Esophagus squamous epithelium (tissue), 5 donors: Measurements from ENCODE around the gene PRIMPOL. TPM values are rescaled to one million over a fixed set of nuclear protein-coding genes. Genes with fewer than 3 reads are reported as not detected.
A peak's percentile ranks its signal among the peaks of the same experiment; 100 is the strongest.
"Not testable (repeated sequence)": the region's sequence is repeated elsewhere in the genome, so short reads cannot be mapped to it uniquely, and the experiment has no call there.

ENCODE experiments used
- DNase-seq: peaks from one replicate; lab custom pipeline; 2025; lab: John Stamatoyannopoulos, UW
- H3K27ac ChIP-seq, 4 donors: fragments of 200-600 bp; sonication (generic); one replicate each; pipeline ENCODE4 v1.5.1; 2016 to 2019; ENCODE audit warnings: mild to moderate bottlenecking in 1 of 4
- H3K27me3 ChIP-seq, 4 donors: fragments of 200-600 bp; sonication (generic); 1 replicate in 3 of 4; 2 replicates in 1 of 4; pipeline versions ENCODE4 v1.5.1 to v1.6.0; 2017 to 2021; ENCODE audit warnings: antibody characterized with exemption in 1 of 4
- H3K36me3 ChIP-seq, 3 donors: fragments of 200-600 bp; sonication (generic); one replicate each; pipeline ENCODE4 v1.5.1; 2016 to 2019
- H3K4me1 ChIP-seq, 3 donors: fragments of 200-600 bp; sonication (generic); one replicate each; pipeline ENCODE4 v1.5.1; 2017 to 2019
- H3K4me3 ChIP-seq, 4 donors: fragments of 200-600 bp; sonication (generic); 1 replicate in 3 of 4; 2 replicates in 1 of 4; pipeline ENCODE4 v1.5.1; 2016 to 2019; ENCODE audit warnings: mild to moderate bottlenecking in 2 of 4, moderate library complexity in 1 of 4
- H3K9me3 ChIP-seq, 3 donors: fragments of 200-600 bp; sonication (generic); one replicate each; pipeline ENCODE4 v1.5.1; 2016 to 2019
- POLR2A ChIP-seq, 4 donors: fragments of 450-650 bp; IDR thresholded peaks; one replicate each; pipeline ENCODE4 v1.6.1; 2017; ENCODE audit warnings: antibody characterized with exemption in 4 of 4, mild to moderate bottlenecking in 4 of 4, moderate library complexity in 3 of 4
- WGBS, 2 donors: methylation state at CpG; one replicate each; pipeline ENCODE4 v1.1.5; 2018; 5-methylcytosine and 5-hydroxymethylcytosine counted together
- intact Hi-C: fragments of 100-400 bp; cut with DNase I; formaldehyde crosslinking; loops from one replicate; pipeline ENCODE4 v1.15.0; 2022
- total RNA-seq, 4 donors: library from RNA; depleted of rRNA; stranded (reverse); fragments of >200 nt; gene quantifications; one replicate each; pipeline ENCODE4 v1.1.0, GENCODE V29; 2016
- TF ChIP-seq, protein P1 (sequence below), 6 experiments: fragments of 450-650 bp in 4 of 6; fragments of 200-600 bp in 2 of 6; sonication (generic) in 2 of 6; IDR thresholded peaks; one replicate each; pipeline ENCODE4 v1.5.1; 2016 to 2019; ENCODE audit warnings: antibody characterized with exemption in 6 of 6, mild to moderate bottlenecking in 4 of 6, moderate library complexity in 4 of 6
- donor health status: DM: yes; HTN: yes; CAD: no.

The PRIMPOL gene
- total RNA-seq, 4 donors from 2014 or later, result 4.5 to 15.6 (median 10.8) TPM

DNA sequence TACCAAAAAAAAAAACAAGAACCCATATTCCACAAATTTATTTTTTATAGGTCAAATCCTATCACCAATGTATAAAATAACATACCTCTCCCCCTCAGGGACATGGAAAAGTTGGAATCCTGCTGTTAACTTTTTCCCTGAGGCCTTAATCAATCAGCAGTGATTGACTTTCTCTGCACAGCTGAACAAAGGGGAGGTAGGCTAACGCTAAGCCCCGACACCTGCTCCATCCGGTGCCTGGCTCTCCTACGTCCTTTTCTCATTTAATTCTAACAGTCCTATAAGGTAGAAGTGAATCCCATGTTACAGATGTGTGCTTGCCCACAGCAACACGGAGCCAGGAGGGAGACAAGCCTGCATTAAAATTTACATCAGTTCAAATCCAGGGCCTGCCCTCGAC is 81.5 kb downstream of the PRIMPOL start:
- H3K27me3 ChIP-seq, result no peaks in the 10 kb centered on the region
- WGBS, 2 donors, result 80 to 89% methylated on average over 6 of the region's 6 CpGs
- H3K4me1 ChIP-seq, result peaks cover 3 to 63% (median 11%) of the 10 kb centered on the region in 3 donors
- TF ChIP-seq, protein P1, sequence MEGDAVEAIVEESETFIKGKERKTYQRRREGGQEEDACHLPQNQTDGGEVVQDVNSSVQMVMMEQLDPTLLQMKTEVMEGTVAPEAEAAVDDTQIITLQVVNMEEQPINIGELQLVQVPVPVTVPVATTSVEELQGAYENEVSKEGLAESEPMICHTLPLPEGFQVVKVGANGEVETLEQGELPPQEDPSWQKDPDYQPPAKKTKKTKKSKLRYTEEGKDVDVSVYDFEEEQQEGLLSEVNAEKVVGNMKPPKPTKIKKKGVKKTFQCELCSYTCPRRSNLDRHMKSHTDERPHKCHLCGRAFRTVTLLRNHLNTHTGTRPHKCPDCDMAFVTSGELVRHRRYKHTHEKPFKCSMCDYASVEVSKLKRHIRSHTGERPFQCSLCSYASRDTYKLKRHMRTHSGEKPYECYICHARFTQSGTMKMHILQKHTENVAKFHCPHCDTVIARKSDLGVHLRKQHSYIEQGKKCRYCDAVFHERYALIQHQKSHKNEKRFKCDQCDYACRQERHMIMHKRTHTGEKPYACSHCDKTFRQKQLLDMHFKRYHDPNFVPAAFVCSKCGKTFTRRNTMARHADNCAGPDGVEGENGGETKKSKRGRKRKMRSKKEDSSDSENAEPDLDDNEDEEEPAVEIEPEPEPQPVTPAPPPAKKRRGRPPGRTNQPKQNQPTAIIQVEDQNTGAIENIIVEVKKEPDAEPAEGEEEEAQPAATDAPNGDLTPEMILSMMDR (IDR thresholded peaks at IDR 0.05), result no peak
- no peaks in the 10 kb centered on the region for H3K9me3 ChIP-seq
- DNase-seq, result no peak
- H3K4me3 ChIP-seq, result no peak overlapping the region
- intact Hi-C loops, result no loop called here
- H3K36me3 ChIP-seq, result peaks cover 0 to 16% (median 0%) of the 10 kb centered on the region in 3 donors
- peak overlapping the region in 3 of 4 donors; percentile 2 to 96 (median 90) for H3K27ac ChIP-seq

DNA sequence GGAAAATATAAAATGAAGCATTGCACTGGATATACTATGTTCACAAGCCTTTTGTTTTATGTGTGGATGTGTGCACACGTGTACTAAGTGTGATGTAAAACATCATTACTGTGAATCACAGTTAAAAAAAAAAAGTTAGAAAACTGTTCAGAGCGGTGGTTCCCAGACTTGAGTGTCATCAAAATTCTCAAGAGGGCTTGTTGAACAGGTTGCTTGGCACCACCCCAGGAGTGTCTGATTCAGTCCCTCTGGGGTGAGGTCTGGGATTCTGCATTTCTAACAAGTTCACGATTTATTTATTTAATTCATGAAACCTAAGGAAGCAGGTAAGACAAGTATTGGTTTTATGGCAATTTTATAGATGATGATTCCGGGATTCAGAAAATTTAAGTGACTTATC is 82.6 kb downstream of the PRIMPOL start:
- H3K27ac ChIP-seq, result peak overlapping the region; percentile 55 to 96 (median 92)
- H3K4me3 ChIP-seq, result peak overlapping the region in 3 of 4 donors; percentile 71 to 96 (median 89)
- H3K27me3 ChIP-seq, result no peaks in the 10 kb centered on the region
- H3K36me3 ChIP-seq, result peaks cover 0 to 13% (median 0%) of the 10 kb centered on the region in 3 donors
- no peak for DNase-seq
- H3K4me1 ChIP-seq, result peaks cover 3 to 63% (median 11%) of the 10 kb centered on the region in 3 donors
- intact Hi-C loops, result no loop called here
- TF ChIP-seq, protein P1 (IDR thresholded peaks at IDR 0.05), result no peak
- no peak for TF ChIP-seq POLR2A (IDR thresholded peaks at IDR 0.05)
- WGBS, 2 donors, result 28 to 31% methylated on average over 4 of the region's 4 CpGs
- H3K9me3 ChIP-seq, result no peaks in the 10 kb centered on the region

DNA sequence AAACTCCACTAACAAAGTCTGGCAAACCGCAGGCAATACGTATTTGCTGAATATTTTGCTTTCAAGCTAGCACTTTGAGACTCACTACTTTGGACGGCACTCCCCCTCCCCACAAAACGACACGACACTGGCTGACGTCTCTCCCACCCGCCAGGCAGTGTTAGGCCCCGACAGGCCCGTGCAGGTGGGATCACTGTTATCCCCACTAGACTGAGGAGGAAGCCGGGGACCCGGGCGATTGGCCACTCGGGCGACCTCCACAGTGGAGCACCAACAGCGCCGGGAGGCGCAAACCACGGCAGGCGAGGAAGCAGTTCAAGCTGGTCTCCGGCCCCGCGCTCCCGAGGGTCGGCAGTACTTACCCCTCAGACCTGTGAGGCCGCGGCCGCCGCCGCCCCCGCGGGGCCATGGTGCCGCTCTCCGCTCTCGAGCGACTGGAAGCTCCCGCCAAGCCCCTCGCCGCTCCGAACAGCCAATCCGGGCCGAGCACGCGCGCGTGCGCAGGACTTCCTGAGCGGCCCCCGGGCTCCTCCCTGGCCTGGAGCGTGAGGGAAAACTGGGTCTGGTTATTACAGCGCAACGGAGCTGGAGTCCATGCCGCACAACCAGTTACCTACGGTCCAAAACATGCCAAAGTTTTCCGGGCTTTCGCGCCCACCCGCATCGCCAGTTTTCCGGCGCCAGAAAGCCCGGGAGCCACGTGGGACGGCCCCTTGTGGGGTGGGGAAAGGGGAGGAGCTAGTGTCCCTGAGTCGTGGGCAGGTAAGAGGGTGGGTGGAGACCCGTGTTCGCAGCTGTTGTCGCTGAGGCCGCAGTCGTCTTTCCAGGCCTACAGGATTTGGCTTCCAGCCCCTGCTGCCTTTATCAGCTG is 84.4 kb downstream of the PRIMPOL start, which contains the start of gene CENPU:
Gene CENPU (minus strand): TSS at position 443 of the 871 bp plus-strand sequence. CDS start 34 bp downstream, at position 409.
- Histone ChIP-seq H3K9me3 (no peaks in the 10 kb centered on the region), H3K36me3 (no peaks in the 10 kb centered on the region), H3K27ac (peak within 1 kb of the TSS; percentile 78 to 96 (median 92)), H3K27me3 (no peaks in the 10 kb centered on the region), H3K4me1 (peaks cover 3 to 56% (median 11%) of the 10 kb centered on the region in 3 donors), H3K4me3 (peak within 1 kb of the TSS; percentile 71 to 96 (median 90))
- peak; percentile 57 for DNase-seq
- 0 to 1% methylated on average over 9 to 19 of the region's 69 CpGs for WGBS, 2 donors
- TF ChIP-seq, protein P1 (IDR thresholded peaks at IDR 0.05), result peak in 2 of 6 experiments; percentile 39
- TF ChIP-seq POLR2A (IDR thresholded peaks at IDR 0.05), result peak in 3 of 4 donors; percentile 8 to 78 (median 33)
- intact Hi-C loops, result no loop called here

DNA sequence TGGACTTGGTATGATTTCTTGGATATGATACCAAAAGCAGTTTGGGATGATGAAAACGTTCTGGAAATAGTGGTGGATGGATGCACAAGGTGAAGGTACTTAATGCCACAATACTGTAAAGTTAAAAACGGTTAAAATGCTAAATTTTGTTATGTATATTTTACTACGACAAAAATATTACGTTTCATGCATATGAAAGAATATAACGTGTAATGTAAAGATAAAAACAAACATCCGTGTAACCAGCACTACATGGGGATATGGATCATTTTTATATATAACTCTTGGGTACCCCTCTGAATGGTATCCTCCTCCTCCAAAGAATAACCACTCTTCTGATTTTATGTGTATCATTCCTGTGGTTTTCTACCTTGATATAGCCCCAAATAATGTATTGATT is 85.2 kb downstream of the PRIMPOL start:
- peaks cover 3 to 49% (median 11%) of the 10 kb centered on the region in 3 donors for H3K4me1 ChIP-seq
- H3K27me3 ChIP-seq, result no peaks in the 10 kb centered on the region
- DNase-seq, result no peak
- intact Hi-C loops, result no loop called here
- peak overlapping the region in 3 of 4 donors; percentile 90 to 96 (median 95) for H3K27ac ChIP-seq
- H3K9me3 ChIP-seq, result no peaks in the 10 kb centered on the region
- WGBS, 2 donors, result 28 to 31% methylated on average over 6 of the region's 6 CpGs
- no peaks in the 10 kb centered on the region for H3K36me3 ChIP-seq
- H3K4me3 ChIP-seq, result peak overlapping the region; percentile 71 to 96 (median 90)
- no peak for TF ChIP-seq POLR2A (IDR thresholded peaks at IDR 0.05)
- TF ChIP-seq, protein P1 (IDR thresholded peaks at IDR 0.05), result no peak

DNA sequence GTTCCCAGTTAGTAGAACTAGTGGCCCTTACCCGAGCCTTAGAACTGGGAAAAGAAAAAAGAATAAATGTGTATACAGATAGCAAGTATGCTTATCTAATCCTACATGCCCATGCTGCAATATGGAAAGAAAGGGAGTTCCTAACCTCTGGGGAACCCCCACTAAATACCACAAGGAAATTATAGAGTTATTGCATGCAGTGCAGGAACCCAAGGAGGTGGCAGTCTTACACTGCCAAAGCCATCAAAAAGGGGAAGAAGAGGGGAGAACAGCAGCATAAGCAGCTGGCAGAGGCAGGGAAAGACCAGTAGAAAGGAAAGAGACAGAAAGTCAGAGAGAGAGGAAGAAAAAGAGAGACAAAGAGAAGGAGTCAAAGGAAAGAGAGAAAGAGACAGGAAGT is 90.0 kb downstream of the PRIMPOL start:
- H3K4me1 ChIP-seq, result peaks cover 0 to 18% (median 0%) of the 10 kb centered on the region in 3 donors
- H3K36me3 ChIP-seq, DNase-seq, H3K9me3 ChIP-seq, H3K4me3 ChIP-seq, intact Hi-C loops, H3K27me3 ChIP-seq, H3K27ac ChIP-seq: not testable (repeated sequence)
- 20 to 100% methylated on average over 1 of the region's 1 CpG for WGBS, 2 donors
